ENCODE data around the gene KRT77. TPM values are rescaled to one million over a fixed set of nuclear protein-coding genes. Genes with fewer than 3 reads are reported as not detected.
A peak's percentile ranks its signal among the peaks of the same experiment; 100 is the strongest.
"Not testable (repeated sequence)": the region's sequence is repeated elsewhere in the genome, so short reads cannot be mapped to it uniquely, and the experiment has no call there.

Gene KRT77
- polyA plus RNA-seq (ENCODE audit: low read depth in 6 of 6): not detected

DNA sequence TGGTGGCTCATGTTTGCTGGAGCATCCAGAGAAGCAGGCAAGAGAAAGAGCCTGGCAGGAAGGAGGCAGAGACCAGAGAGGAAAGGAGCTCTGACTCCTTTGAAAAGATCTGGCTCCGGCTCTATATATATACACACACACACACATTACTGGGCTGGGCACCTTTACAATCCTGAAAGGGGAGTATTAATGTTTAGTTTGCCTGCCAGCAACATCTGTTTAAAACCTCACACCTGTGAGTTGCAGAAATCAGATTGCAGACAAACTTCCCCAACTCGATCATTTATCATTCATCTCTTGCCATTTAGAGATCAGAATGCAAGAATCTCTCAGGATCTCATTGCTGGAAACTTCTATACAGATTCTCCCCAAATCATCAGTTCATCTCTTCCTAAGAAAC, at the start of gene KRT77:
TSS of gene KRT77 (minus strand) at position 101 of the 400 bp plus-strand sequence. CDS start at position 11, 90 bp downstream.
- Mint-ChIP-seq H3K27ac (no peak within 1 kb of the TSS), H3K4me3 (no peak within 1 kb of the TSS), H3K36me3 (no peaks in the 10 kb centered on the region), H3K9me3 (no peaks in the 10 kb centered on the region), H3K27me3 (peaks cover 25 to 53% (median 48%) of the 10 kb centered on the region in 3 donors), H3K4me1 (no peaks in the 10 kb centered on the region)
- no peak for DNase-seq
- no peak for ATAC-seq (ENCODE audit: low read depth in 2 of 2)

- Mint-ChIP-seq H3K4me1 (no peaks in the 10 kb centered on the region), H3K27me3 (peaks cover 20 to 23% (median 21%) of the 10 kb centered on the region in 3 donors), H3K4me3 (no peak overlapping the region), H3K9me3 (no peaks in the 10 kb centered on the region), H3K36me3 (no peaks in the 10 kb centered on the region), H3K27ac (no peak overlapping the region)
- ATAC-seq (ENCODE audit: low read depth in 2 of 2) (no peak), DNase-seq (no peak)
Observed at GRCh38 chr12:52752516-52752915, 49.2 kb upstream of the KRT77 start.

DNA sequence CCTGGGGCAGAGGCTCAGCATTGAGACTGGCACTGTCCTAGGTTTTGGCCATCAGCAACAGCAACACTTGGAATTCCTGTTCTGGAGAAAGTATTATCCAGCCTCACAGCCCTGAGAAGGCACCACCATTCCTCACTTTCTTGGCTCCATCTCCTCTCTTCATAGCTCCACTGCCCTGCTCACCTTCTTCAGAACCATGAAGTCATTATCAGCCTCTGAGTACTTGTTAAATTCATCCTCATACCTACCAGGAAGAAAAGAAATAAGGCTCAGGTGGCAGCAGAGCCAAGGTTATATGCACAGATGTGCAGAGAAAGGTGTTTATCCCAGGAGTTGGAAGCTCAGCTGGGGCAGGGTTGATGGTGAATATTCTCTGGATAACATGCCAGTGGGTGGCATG, 48.5 kb upstream of the KRT77 start:
- H3K27me3 Mint-ChIP-seq: peaks cover 20 to 23% (median 21%) of the 10 kb centered on the region in 3 donors
- H3K4me3 Mint-ChIP-seq: no peak overlapping the region
- ATAC-seq (ENCODE audit: low read depth in 2 of 2) (no peak), DNase-seq (no peak)
- no peaks in the 10 kb centered on the region for H3K4me1 Mint-ChIP-seq
- H3K27ac Mint-ChIP-seq: no peak overlapping the region
- no peaks in the 10 kb centered on the region for H3K36me3 Mint-ChIP-seq
- no peaks in the 10 kb centered on the region for H3K9me3 Mint-ChIP-seq

- not testable (repeated sequence) for H3K27ac Mint-ChIP-seq; H3K9me3 Mint-ChIP-seq; ATAC-seq (ENCODE audit: low read depth in 2 of 2); H3K36me3 Mint-ChIP-seq; DNase-seq; H3K4me1 Mint-ChIP-seq; H3K4me3 Mint-ChIP-seq
- peaks cover 20 to 23% (median 21%) of the 10 kb centered on the region in 3 donors for H3K27me3 Mint-ChIP-seq
Observed at GRCh38 chr12:52750532-52750931, 47.2 kb upstream of the KRT77 start.

GRCh38 chr12:52749827-52750226, 46.5 kb upstream of the KRT77 start:
- no peak overlapping the region for H3K4me3 Mint-ChIP-seq
- H3K9me3 Mint-ChIP-seq: no peaks in the 10 kb centered on the region
- DNase-seq: no peak
- H3K27me3 Mint-ChIP-seq: peaks cover 16 to 26% (median 23%) of the 10 kb centered on the region in 3 donors
- H3K27ac Mint-ChIP-seq: no peak overlapping the region
- H3K4me1 Mint-ChIP-seq: no peaks in the 10 kb centered on the region
- no peaks in the 10 kb centered on the region for H3K36me3 Mint-ChIP-seq
- no peak for ATAC-seq (ENCODE audit: low read depth in 2 of 2)

GRCh38 chr12:52748578-52748977, 45.3 kb upstream of the KRT77 start:
- Mint-ChIP-seq H3K27ac (no peak overlapping the region), H3K27me3 (peaks cover 23 to 34% (median 27%) of the 10 kb centered on the region in 3 donors), H3K4me1 (no peaks in the 10 kb centered on the region), H3K9me3 (no peaks in the 10 kb centered on the region), H3K36me3 (no peaks in the 10 kb centered on the region), H3K4me3 (no peak overlapping the region)
- DNase-seq (no peak), ATAC-seq (ENCODE audit: low read depth in 2 of 2) (no peak)

- Mint-ChIP-seq H3K9me3 (peaks cover 0 to 10% (median 0%) of the 10 kb centered on the region in 7 donors), H3K4me3 (no peak overlapping the region), H3K27ac (no peak overlapping the region), H3K27me3 (peaks cover 29 to 38% (median 37%) of the 10 kb centered on the region in 3 donors), H3K36me3 (no peaks in the 10 kb centered on the region), H3K4me1 (no peaks in the 10 kb centered on the region)
- DNase-seq (no peak), ATAC-seq (ENCODE audit: low read depth in 2 of 2) (no peak)
Observed at GRCh38 chr12:52745554-52745953, 42.2 kb upstream of the KRT77 start.

DNA sequence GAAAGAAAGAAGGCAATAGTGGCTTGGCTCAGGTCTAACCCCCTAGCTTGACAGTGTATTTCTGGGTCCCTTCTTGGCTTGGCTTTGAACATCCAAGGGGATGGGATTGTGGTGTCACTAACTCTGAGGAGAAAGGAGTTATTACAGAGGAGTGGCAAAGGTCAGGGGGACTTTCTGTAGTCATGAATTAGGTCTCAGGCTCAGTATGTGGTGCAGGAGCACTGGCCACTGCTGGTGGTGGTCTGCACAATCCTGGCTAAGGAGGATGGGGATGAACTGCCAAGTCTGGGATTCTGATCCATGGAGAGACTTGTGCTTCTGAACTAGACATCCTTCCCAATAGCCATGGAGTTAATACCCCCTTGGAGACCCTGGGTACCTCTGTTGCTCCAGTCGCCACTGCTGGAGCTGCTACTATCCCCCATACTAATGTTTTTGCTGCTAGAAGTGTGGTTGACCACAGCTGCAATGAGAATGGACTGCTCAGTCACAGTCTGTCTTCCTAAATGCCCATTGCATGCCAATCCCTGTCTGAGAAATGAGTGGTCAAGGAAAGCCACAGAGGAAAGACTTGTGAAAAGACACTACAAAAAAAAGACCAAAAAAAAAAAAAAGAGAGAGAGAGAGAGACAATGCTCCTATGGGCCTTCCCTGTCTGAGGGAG, 41.3 kb upstream of the KRT77 start:
- Mint-ChIP-seq H3K27me3 (peaks cover 37 to 46% (median 41%) of the 10 kb centered on the region in 3 donors), H3K4me1 (no peaks in the 10 kb centered on the region), H3K36me3 (no peaks in the 10 kb centered on the region), H3K27ac (no peak overlapping the region), H3K4me3 (no peak overlapping the region), H3K9me3 (peaks cover 0 to 10% (median 0%) of the 10 kb centered on the region in 7 donors)
- no peak for ATAC-seq (ENCODE audit: low read depth in 2 of 2)
- DNase-seq: no peak

- Mint-ChIP-seq H3K27ac (no peak overlapping the region), H3K36me3 (no peaks in the 10 kb centered on the region), H3K4me3 (no peak overlapping the region), H3K9me3 (peaks cover 0 to 16% (median 0%) of the 10 kb centered on the region in 7 donors), H3K27me3 (peaks cover 29 to 40% (median 37%) of the 10 kb centered on the region in 3 donors), H3K4me1 (no peaks in the 10 kb centered on the region)
- ATAC-seq (ENCODE audit: low read depth in 2 of 2) (no peak), DNase-seq (no peak)
Observed at GRCh38 chr12:52742822-52743457, 39.6 kb upstream of the KRT77 start.

GRCh38 chr12:52742196-52742580, 38.9 kb upstream of the KRT77 start:
- ATAC-seq (ENCODE audit: low read depth in 2 of 2) (no peak), DNase-seq (no peak)
- no peak overlapping the region for H3K27ac Mint-ChIP-seq
- no peak overlapping the region for H3K4me3 Mint-ChIP-seq
- H3K9me3 Mint-ChIP-seq: peaks cover 0 to 16% (median 0%) of the 10 kb centered on the region in 7 donors
- H3K36me3 Mint-ChIP-seq: no peaks in the 10 kb centered on the region
- H3K4me1 Mint-ChIP-seq: no peaks in the 10 kb centered on the region
- H3K27me3 Mint-ChIP-seq: peaks cover 29 to 40% (median 37%) of the 10 kb centered on the region in 3 donors

DNA sequence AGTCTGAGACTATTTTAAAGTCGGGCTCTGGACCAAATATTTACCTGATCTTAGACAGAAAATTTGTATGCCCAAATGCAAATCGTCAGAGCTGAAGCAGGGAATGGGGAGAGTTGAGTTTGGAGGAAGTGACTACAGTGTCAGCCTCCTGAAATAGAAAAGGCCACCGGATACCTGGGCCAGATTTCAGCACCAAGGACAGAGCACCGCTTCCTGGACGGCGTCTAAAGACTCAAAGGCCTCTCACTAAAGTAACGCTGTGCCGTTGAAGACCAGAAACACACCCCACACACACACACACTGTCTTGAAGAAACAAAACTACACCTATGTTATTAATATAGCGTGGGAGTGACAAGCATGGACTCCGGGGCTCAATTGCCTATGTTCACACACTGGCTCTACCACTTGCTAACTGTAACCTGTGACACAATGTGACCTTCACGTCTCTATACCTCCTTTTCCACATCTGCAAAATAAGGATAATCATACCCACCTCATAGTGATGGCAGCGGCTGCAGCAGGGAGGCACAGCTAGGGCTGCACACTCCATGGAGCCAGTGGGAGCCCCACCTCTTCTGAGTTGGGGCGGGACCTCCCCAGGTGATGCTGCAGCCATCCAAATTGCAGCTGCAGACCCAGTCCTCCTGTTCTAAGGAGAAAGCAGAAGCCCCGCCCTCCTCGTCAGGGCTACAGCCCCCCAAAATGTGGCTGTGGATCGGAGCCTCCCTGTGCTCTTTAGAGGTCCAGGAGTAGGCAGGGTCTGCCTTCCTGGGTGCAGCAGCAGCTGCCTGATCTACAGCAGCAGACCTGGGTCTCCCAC, 38.3 kb upstream of the KRT77 start:
- no peak overlapping the region for H3K4me3 Mint-ChIP-seq
- ATAC-seq (ENCODE audit: low read depth in 2 of 2) (no peak), DNase-seq (no peak)
- H3K27ac Mint-ChIP-seq: peak overlapping the region in 1 of 6 donors; percentile 53
- H3K27me3 Mint-ChIP-seq: peaks cover 29 to 40% (median 37%) of the 10 kb centered on the region in 3 donors
- H3K36me3 Mint-ChIP-seq: no peaks in the 10 kb centered on the region
- no peaks in the 10 kb centered on the region for H3K4me1 Mint-ChIP-seq
- H3K9me3 Mint-ChIP-seq: peaks cover 0 to 16% (median 0%) of the 10 kb centered on the region in 7 donors

DNA sequence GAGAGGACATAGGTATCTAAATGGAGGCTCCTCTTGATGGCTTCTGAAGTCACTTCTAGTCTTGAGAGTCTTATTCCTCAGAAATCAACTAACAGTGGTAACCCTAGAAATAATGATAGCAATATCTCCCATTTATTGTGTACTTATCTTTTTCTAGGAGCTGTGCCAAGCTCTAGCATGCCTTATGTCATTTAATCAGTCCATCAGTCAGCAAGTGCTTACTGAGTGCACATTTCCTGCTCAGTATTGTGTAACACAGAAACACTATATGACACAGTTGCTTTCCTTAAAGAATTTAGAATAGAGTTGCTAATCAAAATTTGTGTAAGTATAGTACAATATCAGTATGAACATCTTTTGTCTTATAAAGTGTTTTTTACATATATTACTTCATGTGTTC, 37.3 kb upstream of the KRT77 start:
- peaks cover 0 to 16% (median 0%) of the 10 kb centered on the region in 7 donors for H3K9me3 Mint-ChIP-seq
- no peak for ATAC-seq (ENCODE audit: low read depth in 2 of 2)

GRCh38 chr12:52739963-52740362, 36.6 kb upstream of the KRT77 start:
- no peak for ATAC-seq (ENCODE audit: low read depth in 2 of 2)
- no peaks in the 10 kb centered on the region for H3K36me3 Mint-ChIP-seq

More for the DNA sequence above, 37.3 kb upstream of the KRT77 start:
- H3K4me3 Mint-ChIP-seq: no peak overlapping the region
- no peak for DNase-seq
- no peaks in the 10 kb centered on the region for H3K4me1 Mint-ChIP-seq
- H3K27ac Mint-ChIP-seq: no peak overlapping the region
- H3K27me3 Mint-ChIP-seq: peaks cover 35 to 40% (median 37%) of the 10 kb centered on the region in 3 donors
- H3K36me3 Mint-ChIP-seq: no peaks in the 10 kb centered on the region

More at GRCh38 chr12:52739963-52740362, 36.6 kb upstream of the KRT77 start:
- DNase-seq: no peak
- no peaks in the 10 kb centered on the region for H3K4me1 Mint-ChIP-seq
- H3K9me3 Mint-ChIP-seq: peaks cover 0 to 16% (median 0%) of the 10 kb centered on the region in 7 donors
- H3K27me3 Mint-ChIP-seq: peaks cover 34 to 45% (median 35%) of the 10 kb centered on the region in 3 donors
- no peak overlapping the region for H3K4me3 Mint-ChIP-seq
- H3K27ac Mint-ChIP-seq: peak overlapping the region in 1 of 6 donors; percentile 60

Measured in naive B cell (primary cell).